Esophagus muscularis mucosa (tissue), 4 donors: ENCODE measurements around the gene TMEM250.

ENCODE experiments used
- EP300 ChIP-seq: sonication (generic); formaldehyde crosslinking; IDR thresholded peaks from one replicate; pipeline ENCODE4 v1.6.1; 2017; ENCODE audit warnings: antibody characterized with exemption
- POLR2A ChIP-seq: fragments of 450-650 bp; IDR thresholded peaks from one replicate; pipeline ENCODE4 v1.6.1; 2017; ENCODE audit warnings: antibody characterized with exemption, moderate library complexity, mild to moderate bottlenecking, low read depth
- POLR2AphosphoS5 ChIP-seq, 2 donors: sonication (generic); formaldehyde crosslinking; IDR thresholded peaks; one replicate each; pipeline ENCODE4 v1.6.1; 2017; ENCODE audit warnings: antibody characterized with exemption in 2 of 2
- TF ChIP-seq, protein P1 (sequence below), 3 experiments: fragments of 200-600 bp in 2 of 3; fragments of 450-650 bp in 1 of 3; sonication (generic) in 2 of 3; IDR thresholded peaks; one replicate each; pipeline ENCODE4 v1.5.1; 2017 to 2019; ENCODE audit warnings: antibody characterized with exemption in 3 of 3, mild to moderate bottlenecking in 2 of 3, moderate library complexity in 1 of 3

DNA sequence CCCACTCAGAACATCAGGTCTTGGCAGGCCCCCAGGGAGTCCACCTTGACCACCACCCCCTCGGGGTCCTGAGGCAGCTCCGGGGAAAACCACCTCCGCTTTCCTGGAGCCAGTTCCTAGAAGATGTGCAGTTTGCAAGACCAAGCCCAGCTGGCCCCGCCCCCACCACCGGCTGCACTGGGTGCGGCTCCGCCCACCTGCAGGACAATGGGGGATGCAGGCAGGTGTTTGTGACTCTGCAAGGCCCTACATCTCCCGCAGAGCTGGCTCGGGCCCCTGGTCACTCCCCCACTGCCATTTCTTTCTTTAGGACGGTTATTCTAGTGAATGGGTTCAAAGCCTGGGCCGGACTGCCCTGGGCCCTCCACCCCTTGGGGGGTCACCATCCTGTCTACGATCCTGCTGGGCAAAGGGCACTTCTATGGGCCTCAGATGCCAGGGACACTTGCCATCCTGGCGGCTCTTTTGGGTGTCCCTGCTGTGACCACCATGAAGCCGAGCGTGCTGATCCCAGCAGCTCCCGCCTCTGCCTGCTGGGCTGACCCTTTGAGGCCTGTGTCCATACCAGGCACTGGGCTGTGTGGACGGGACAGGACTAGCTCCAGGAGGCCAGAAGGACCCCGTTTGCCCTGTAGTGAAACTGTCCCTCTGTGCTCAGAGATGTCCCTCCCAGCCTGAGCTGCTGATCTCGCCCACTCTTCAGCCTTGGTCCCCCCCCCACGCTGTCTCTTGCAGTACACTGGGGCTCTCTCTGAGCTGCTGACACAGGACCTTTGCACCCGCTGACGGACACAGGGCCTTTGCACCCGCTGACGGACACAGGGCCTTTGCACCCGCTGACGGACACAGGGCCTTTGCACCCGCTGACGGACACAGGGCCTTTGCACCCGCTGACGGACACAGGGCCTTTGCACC is 17.7 kb downstream of the TMEM250 start:
- TF ChIP-seq POLR2A (no peak), EP300 (no peak), POLR2AphosphoS5 (IDR thresholded peaks at IDR 0.05) (no peak)
- TF ChIP-seq, protein P1, sequence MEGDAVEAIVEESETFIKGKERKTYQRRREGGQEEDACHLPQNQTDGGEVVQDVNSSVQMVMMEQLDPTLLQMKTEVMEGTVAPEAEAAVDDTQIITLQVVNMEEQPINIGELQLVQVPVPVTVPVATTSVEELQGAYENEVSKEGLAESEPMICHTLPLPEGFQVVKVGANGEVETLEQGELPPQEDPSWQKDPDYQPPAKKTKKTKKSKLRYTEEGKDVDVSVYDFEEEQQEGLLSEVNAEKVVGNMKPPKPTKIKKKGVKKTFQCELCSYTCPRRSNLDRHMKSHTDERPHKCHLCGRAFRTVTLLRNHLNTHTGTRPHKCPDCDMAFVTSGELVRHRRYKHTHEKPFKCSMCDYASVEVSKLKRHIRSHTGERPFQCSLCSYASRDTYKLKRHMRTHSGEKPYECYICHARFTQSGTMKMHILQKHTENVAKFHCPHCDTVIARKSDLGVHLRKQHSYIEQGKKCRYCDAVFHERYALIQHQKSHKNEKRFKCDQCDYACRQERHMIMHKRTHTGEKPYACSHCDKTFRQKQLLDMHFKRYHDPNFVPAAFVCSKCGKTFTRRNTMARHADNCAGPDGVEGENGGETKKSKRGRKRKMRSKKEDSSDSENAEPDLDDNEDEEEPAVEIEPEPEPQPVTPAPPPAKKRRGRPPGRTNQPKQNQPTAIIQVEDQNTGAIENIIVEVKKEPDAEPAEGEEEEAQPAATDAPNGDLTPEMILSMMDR (IDR thresholded peaks at IDR 0.05) = no peak
